Neural cell (in vitro differentiated cells): ENCODE measurements around the gene ATG14. TPM values are rescaled to one million over a fixed set of nuclear protein-coding genes. Genes with fewer than 3 reads are reported as not detected.

ENCODE experiments used
- H2AFZ ChIP-seq: fragments of 200-600, 300-800 bp; sonication (generic), shearing (Covaris generic); 2 replicates; pipeline ENCODE4 v1.6.0; 2014; ENCODE audit warnings: low read depth, mild to moderate bottlenecking, antibody characterized with exemption, low read length, moderate library complexity
- H3F3A ChIP-seq: fragments of 200-600 bp; shearing (Covaris generic); 2 replicates; pipeline ENCODE4 v1.6.1; 2016; ENCODE audit warnings: mild to moderate bottlenecking, moderate library complexity, mixed read lengths, antibody characterized with exemption, low read length; ENCODE audit not compliant: insufficient read depth, poor library complexity, severe bottlenecking
- H3K27ac ChIP-seq: fragments of 200-600, 300-800 bp; sonication (generic), shearing (Covaris generic); 2 replicates; pipeline ENCODE4 v1.5.1; 2014; ENCODE audit warnings: mild to moderate bottlenecking, low read length, moderate library complexity
- H3K27me3 ChIP-seq: fragments of 300-800, 200-600 bp; sonication (generic), shearing (Covaris generic); 2 replicates; pipeline ENCODE4 v1.6.0; 2014; ENCODE audit warnings: mild to moderate bottlenecking, low read depth, low read length, moderate library complexity; ENCODE audit not compliant: insufficient read depth
- H3K36me3 ChIP-seq: fragments of 300-800, 200-600 bp; sonication (generic), shearing (Covaris generic); 2 replicates; pipeline ENCODE4 v1.5.1; 2014; ENCODE audit warnings: mild to moderate bottlenecking, antibody characterized with exemption, low read length, moderate library complexity; ENCODE audit not compliant: insufficient read depth
- H3K4me2 ChIP-seq: fragments of 300-800, 200-600 bp; sonication (generic), shearing (Covaris generic); 2 replicates; pipeline ENCODE4 v1.6.0; 2014; ENCODE audit warnings: mild to moderate bottlenecking, low read length
- H3K4me3 ChIP-seq: fragments of 300-800, 200-600 bp; sonication (generic), shearing (Covaris generic); 2 replicates; pipeline ENCODE4 v1.5.1; 2014; ENCODE audit warnings: mild to moderate bottlenecking, low read length, moderate library complexity
- H3K79me2 ChIP-seq: fragments of 200-600 bp; shearing (Covaris generic); replicated peaks from 2 replicates; pipeline ENCODE4 v1.6.0; 2014; ENCODE audit warnings: mild to moderate bottlenecking, low read length, moderate library complexity; ENCODE audit not compliant: insufficient read depth
- H3K9ac ChIP-seq: fragments of 300-800, 200-600 bp; sonication (generic), shearing (Covaris generic); 2 replicates; pipeline ENCODE4 v1.6.1; 2016; ENCODE audit warnings: mild to moderate bottlenecking, low read length, mixed read lengths
- H3K9me2 ChIP-seq: fragments of 200-600 bp; shearing (Covaris generic); 2 replicates; pipeline ENCODE4 v1.6.1; 2016; ENCODE audit warnings: mild to moderate bottlenecking, low read length, mixed read lengths; ENCODE audit not compliant: insufficient read depth
- H3K9me3 ChIP-seq: fragments of 200-600, 300-800 bp; sonication (generic), shearing (Covaris generic); 2 replicates; pipeline ENCODE4 v1.6.1; 2016; ENCODE audit warnings: mild to moderate bottlenecking, mixed run types, low read length, moderate library complexity, mixed read lengths
- H4K20me1 ChIP-seq: fragments of 200-600 bp; shearing (Covaris generic); 2 replicates; pipeline ENCODE4 v1.6.1; 2016; ENCODE audit warnings: mild to moderate bottlenecking, mixed run types; ENCODE audit not compliant: insufficient read depth
- CTCF ChIP-seq: fragments of 450-650 bp; IDR thresholded peaks from 2 replicates; pipeline ENCODE4 v1.5.1; 2014; ENCODE audit warnings: antibody characterized with exemption, mild to moderate bottlenecking, moderate library complexity; ENCODE audit not compliant: poor library complexity, severe bottlenecking
- EP300 ChIP-seq: fragments of 450-650 bp; conservative IDR thresholded peaks from 2 replicates; pipeline ENCODE4 v1.6.1; 2014; ENCODE audit warnings: antibody characterized with exemption, mild to moderate bottlenecking, moderate library complexity; ENCODE audit not compliant: poor library complexity, severe bottlenecking
- EZH2 ChIP-seq: fragments of 200-600, 300-800 bp; shearing (Covaris generic), sonication (generic); IDR thresholded peaks from 2 replicates; pipeline ENCODE4 v1.6.1; 2014; ENCODE audit warnings: antibody characterized with exemption, low read length, borderline replicate concordance, mild to moderate bottlenecking; ENCODE audit not compliant: insufficient read depth, poor library complexity, severe bottlenecking
- MXI1 ChIP-seq: fragments of 450-650 bp; conservative IDR thresholded peaks from 2 replicates; pipeline ENCODE4 v1.6.1; 2014; ENCODE audit warnings: antibody characterized with exemption, mild to moderate bottlenecking; ENCODE audit not compliant: poor library complexity, severe bottlenecking
- POLR2AphosphoS5 ChIP-seq: IDR thresholded peaks from 2 replicates; pipeline ENCODE4 v1.6.1; 2012
- RAD21 ChIP-seq: fragments of 450-650 bp; conservative IDR thresholded peaks from 2 replicates; pipeline ENCODE4 v1.6.1; 2014; ENCODE audit warnings: antibody characterized with exemption, mild to moderate bottlenecking, moderate library complexity
- REST ChIP-seq: IDR thresholded peaks from 2 replicates; pipeline ENCODE4 v1.6.1; 2012; ENCODE audit warnings: borderline replicate concordance
- SMC3 ChIP-seq: fragments of 450-650 bp; conservative IDR thresholded peaks from 2 replicates; pipeline ENCODE4 v1.6.1; 2014; ENCODE audit warnings: antibody characterized with exemption, mild to moderate bottlenecking, moderate library complexity; ENCODE audit not compliant: poor library complexity
- TAF1 ChIP-seq: IDR thresholded peaks from 2 replicates; pipeline ENCODE4 v1.6.1; 2012; ENCODE audit warnings: low read depth
- polyA plus RNA-seq: library from polyadenylated mRNA; depleted of rRNA; stranded (reverse); fragments of >200 nt; gene quantifications from 2 replicates; pipeline ENCODE4 v1.2.3, GENCODE V29; 2014

ATG14 gene
- polyA plus RNA-seq, 1 donor from 2014 or later = 28.2 TPM

- Histone ChIP-seq H3K4me2 (no peak overlapping the region), H3K9me3 (no peaks in the 10 kb centered on the region), H4K20me1 (no peaks in the 10 kb centered on the region), H3K9me2 (no peaks in the 10 kb centered on the region), H2AFZ (no peak overlapping the region), H3F3A (no peaks in the 10 kb centered on the region), H3K9ac (no peak overlapping the region), H3K27ac (no peak overlapping the region), H3K4me3 (no peak overlapping the region), H3K36me3 (no peaks in the 10 kb centered on the region), H3K27me3 (no peaks in the 10 kb centered on the region), H3K79me2 (no peaks in the 10 kb centered on the region)
- no peak for TF ChIP-seq SMC3
Measured at GRCh38 chr14:55417955-55418354, 6.3 kb upstream of the ATG14 start.

GRCh38 chr14:55416866-55417265 is 5.2 kb upstream of the ATG14 start:
- Histone ChIP-seq H3K9me3 (no peaks in the 10 kb centered on the region), H3K9me2 (no peaks in the 10 kb centered on the region), H3K36me3 (no peaks in the 10 kb centered on the region), H3F3A (no peaks in the 10 kb centered on the region), H2AFZ (no peak overlapping the region), H4K20me1 (no peaks in the 10 kb centered on the region), H3K9ac (no peak overlapping the region), H3K27me3 (no peaks in the 10 kb centered on the region), H3K27ac (no peak overlapping the region), H3K4me2 (no peak overlapping the region), H3K4me3 (no peak overlapping the region), H3K79me2 (no peaks in the 10 kb centered on the region)
- TF ChIP-seq CTCF (peak; percentile 17), MXI1 (no peak)

- TF ChIP-seq MXI1 (no peak), EZH2 (no peak)
- H3K27ac ChIP-seq = no peak overlapping the region
- H3K4me3 ChIP-seq = no peak overlapping the region
- H3K79me2 ChIP-seq = peaks cover 20% of the 10 kb centered on the region
- no peaks in the 10 kb centered on the region for H3K9me2 ChIP-seq
- no peak overlapping the region for H2AFZ ChIP-seq
- no peaks in the 10 kb centered on the region for H3K36me3 ChIP-seq
- H3F3A ChIP-seq = no peaks in the 10 kb centered on the region
- no peaks in the 10 kb centered on the region for H3K27me3 ChIP-seq
- no peaks in the 10 kb centered on the region for H4K20me1 ChIP-seq
- no peaks in the 10 kb centered on the region for H3K9me3 ChIP-seq
- no peak overlapping the region for H3K9ac ChIP-seq
- H3K4me2 ChIP-seq = no peak overlapping the region
Measured at GRCh38 chr14:55414551-55414950, 2.9 kb upstream of the ATG14 start.

GRCh38 chr14:55412676-55413075 is 1.0 kb upstream of the ATG14 start:
- Histone ChIP-seq H3F3A (no peaks in the 10 kb centered on the region), H3K9me2 (no peaks in the 10 kb centered on the region), H3K4me3 (no peak overlapping the region), H4K20me1 (no peaks in the 10 kb centered on the region), H2AFZ (no peak overlapping the region), H3K9ac (no peak overlapping the region), H3K79me2 (peaks cover 30% of the 10 kb centered on the region), H3K4me2 (no peak overlapping the region), H3K27me3 (no peaks in the 10 kb centered on the region), H3K36me3 (no peaks in the 10 kb centered on the region), H3K9me3 (no peaks in the 10 kb centered on the region), H3K27ac (no peak overlapping the region)
- TF ChIP-seq REST = no peak
- no peak for TF ChIP-seq TAF1
- TF ChIP-seq EZH2 = no peak
- no peak for TF ChIP-seq SMC3
- no peak for TF ChIP-seq MXI1
- TF ChIP-seq CTCF = no peak
- TF ChIP-seq EP300 = no peak
- TF ChIP-seq POLR2AphosphoS5 = no peak
- TF ChIP-seq RAD21 = no peak
